Measurements from ENCODE around the gene URI1.
A peak's percentile ranks its signal among the peaks of the same experiment; 100 is the strongest.

URI1 gene

GRCh38 chr19:29976151-29976943 lies 34.3 kb downstream of the URI1 start:
- no peak for DNase-seq
- no peaks in the 10 kb centered on the region for H3K9me3 ChIP-seq (ENCODE audit: severe bottlenecking)
- H3K27ac ChIP-seq = no peak overlapping the region
- TF ChIP-seq CTCF (IDR thresholded peaks at IDR 0.05; ENCODE audit: low read depth, low read length) = no peak
- H3K4me3 ChIP-seq (ENCODE audit: low read depth, low read length) = no peak overlapping the region
- H3K36me3 ChIP-seq = no peaks in the 10 kb centered on the region
- no peaks in the 10 kb centered on the region for H3K27me3 ChIP-seq (ENCODE audit: insufficient read depth, low read depth, severe bottlenecking)

- Histone ChIP-seq H3K27me3 (ENCODE audit: insufficient read depth, low read depth, severe bottlenecking) (no peaks in the 10 kb centered on the region), H3K4me3 (ENCODE audit: low read depth, low read length) (no peak overlapping the region), H3K36me3 (no peaks in the 10 kb centered on the region), H3K9me3 (ENCODE audit: severe bottlenecking) (no peaks in the 10 kb centered on the region), H3K27ac (no peak overlapping the region)
- no peak for TF ChIP-seq CTCF (IDR thresholded peaks at IDR 0.05; ENCODE audit: low read depth, low read length)
- no peak for DNase-seq
These were observed 36.0 kb downstream of the URI1 start for GRCh38 chr19:29978080-29978479.

GRCh38 chr19:29983568-29983967 lies 41.5 kb downstream of the URI1 start:
- H3K27me3 ChIP-seq (ENCODE audit: insufficient read depth, low read depth, severe bottlenecking) = no peaks in the 10 kb centered on the region
- no peak for DNase-seq
- H3K36me3 ChIP-seq = peaks cover 10% of the 10 kb centered on the region
- H3K4me3 ChIP-seq (ENCODE audit: low read depth, low read length) = no peak overlapping the region
- no peaks in the 10 kb centered on the region for H3K9me3 ChIP-seq (ENCODE audit: severe bottlenecking)
- H3K27ac ChIP-seq = no peak overlapping the region
- TF ChIP-seq CTCF (IDR thresholded peaks at IDR 0.05; ENCODE audit: low read depth, low read length) = no peak

- no peak overlapping the region for H3K27ac ChIP-seq
- no peaks in the 10 kb centered on the region for H3K27me3 ChIP-seq (ENCODE audit: insufficient read depth, low read depth, severe bottlenecking)
- H3K4me3 ChIP-seq (ENCODE audit: low read depth, low read length) = no peak overlapping the region
- TF ChIP-seq CTCF (IDR thresholded peaks at IDR 0.05; ENCODE audit: low read depth, low read length) = no peak
- H3K9me3 ChIP-seq (ENCODE audit: severe bottlenecking) = no peaks in the 10 kb centered on the region
- DNase-seq = no peak
- peaks cover 15% of the 10 kb centered on the region for H3K36me3 ChIP-seq
These were observed 43.2 kb downstream of the URI1 start for GRCh38 chr19:29985196-29985595.

- Histone ChIP-seq H3K27ac (no peak overlapping the region), H3K9me3 (ENCODE audit: severe bottlenecking) (no peaks in the 10 kb centered on the region), H3K36me3 (peaks cover 22% of the 10 kb centered on the region), H3K4me3 (ENCODE audit: low read depth, low read length) (no peak overlapping the region), H3K27me3 (ENCODE audit: insufficient read depth, low read depth, severe bottlenecking) (no peaks in the 10 kb centered on the region)
- peak; percentile 51 for TF ChIP-seq CTCF (IDR thresholded peaks at IDR 0.05; ENCODE audit: low read depth, low read length)
- DNase-seq = peak; percentile 35
These were observed 46.3 kb downstream of the URI1 start for GRCh38 chr19:29988351-29988750.

Measured in WERI-Rb-1 (cell line).